ENCODE measurements around the gene ARHGDIB. TPM values are rescaled to one million over a fixed set of nuclear protein-coding genes. Genes with fewer than 3 reads are reported as not detected.

The ARHGDIB gene
- total RNA-seq, 1 experiment from 2014 or later = 1.2 TPM

DNA sequence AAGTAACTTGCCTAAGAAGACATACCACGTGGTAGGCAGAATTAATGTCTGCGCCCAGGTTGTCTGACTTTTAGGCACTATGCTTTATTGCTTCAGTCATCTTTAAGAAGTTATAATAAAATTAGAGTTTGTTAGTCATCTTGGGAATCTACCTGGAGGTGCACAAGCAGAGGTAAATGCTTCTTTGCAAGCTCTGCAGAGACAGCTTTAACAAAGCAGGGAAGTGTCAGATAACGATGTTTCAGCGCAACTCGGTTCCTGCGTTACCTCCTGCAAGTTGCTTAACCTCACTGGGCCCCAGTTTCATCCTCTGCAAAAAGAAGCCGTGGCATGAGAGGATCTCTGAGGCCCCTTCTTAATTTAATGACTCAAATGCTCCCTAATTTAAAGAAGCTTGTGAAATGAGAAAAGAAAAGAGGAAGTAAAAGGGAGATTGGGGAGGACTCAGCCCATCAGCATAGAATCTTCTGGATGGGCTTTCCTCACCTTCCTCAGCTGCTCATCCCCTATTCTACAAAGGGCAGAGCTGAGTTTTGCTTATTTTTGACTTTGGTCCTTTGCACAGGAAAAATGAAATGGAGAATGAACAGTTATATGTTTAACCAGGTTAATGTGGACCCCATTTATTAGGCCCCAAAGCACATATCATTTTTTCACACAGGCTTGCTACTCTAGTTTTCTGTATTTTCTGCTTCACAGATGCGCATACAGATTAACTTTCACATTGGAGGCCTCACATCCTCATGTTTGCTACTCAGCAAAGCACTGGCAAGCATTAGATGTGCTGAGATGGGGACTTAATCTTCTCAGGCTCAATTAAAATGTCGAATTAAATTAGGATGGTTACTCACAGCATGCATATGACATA lies 5.1 kb downstream of the ARHGDIB start:
- H3K4me3 ChIP-seq = no peak overlapping the region
- H3K9me3 ChIP-seq (replicated peaks) = no peaks in the 10 kb centered on the region
- DNase-seq = no peak
- no peaks in the 10 kb centered on the region for H3K36me3 ChIP-seq
- H3K27ac ChIP-seq = no peak overlapping the region
- H3K4me1 ChIP-seq = peaks cover 9% of the 10 kb centered on the region
- H3K27me3 ChIP-seq = no peaks in the 10 kb centered on the region

DNA sequence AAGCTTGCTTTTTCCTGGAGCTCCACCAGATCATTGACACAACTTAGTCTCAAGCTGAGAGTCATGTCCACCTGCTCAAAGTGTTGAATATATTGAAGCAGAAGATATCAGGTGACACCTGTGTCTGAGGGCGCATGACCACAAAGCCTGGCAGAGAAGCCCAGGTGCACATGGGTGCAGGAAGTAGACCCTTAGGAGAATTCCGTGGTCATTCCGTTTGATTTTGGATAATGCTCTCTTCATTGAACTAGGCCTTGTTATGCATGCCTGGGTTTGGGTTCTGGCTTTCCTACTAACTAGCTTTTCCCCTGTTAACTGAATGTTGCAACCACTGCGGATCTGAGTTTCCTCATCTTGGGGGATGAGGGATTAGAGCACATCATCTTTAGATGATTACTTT lies 7.1 kb downstream of the ARHGDIB start:
- Histone ChIP-seq H3K27ac (no peak overlapping the region), H3K4me3 (no peak overlapping the region), H3K36me3 (no peaks in the 10 kb centered on the region), H3K9me3 (replicated peaks) (no peaks in the 10 kb centered on the region), H3K4me1 (0 out of 2 replicates have a peak, but pooled peaks cover 3% of the 10 kb centered on the region), H3K27me3 (no peaks in the 10 kb centered on the region)
- DNase-seq = no peak

DNA sequence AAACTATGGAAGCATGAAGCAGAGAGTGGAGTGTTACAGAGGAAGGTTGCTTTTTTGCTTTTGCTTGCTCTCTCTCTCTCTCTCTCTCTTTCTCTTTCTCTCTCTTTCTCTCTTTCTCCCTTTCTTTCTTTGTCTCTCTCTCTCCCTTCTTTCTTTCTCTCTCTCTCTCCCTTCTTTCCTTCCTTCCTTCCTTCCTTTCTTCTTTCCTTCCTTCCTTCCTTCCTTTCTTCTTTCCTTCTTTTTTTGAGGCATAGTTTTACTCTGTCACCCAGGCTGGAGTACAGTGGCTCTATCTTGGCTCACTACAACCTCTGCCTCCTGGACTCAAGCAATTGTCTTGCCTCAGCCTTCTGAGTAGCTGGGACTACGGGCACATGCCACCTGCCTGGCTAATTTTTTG lies 7.6 kb downstream of the ARHGDIB start:
- no peak for DNase-seq
- H3K4me3 ChIP-seq = no peak overlapping the region
- H3K27me3 ChIP-seq = no peaks in the 10 kb centered on the region
- H3K4me1 ChIP-seq = 0 out of 2 replicates have a peak, but pooled peaks cover 6% of the 10 kb centered on the region
- H3K9me3 ChIP-seq (replicated peaks) = no peaks in the 10 kb centered on the region
- no peaks in the 10 kb centered on the region for H3K36me3 ChIP-seq
- no peak overlapping the region for H3K27ac ChIP-seq

DNA sequence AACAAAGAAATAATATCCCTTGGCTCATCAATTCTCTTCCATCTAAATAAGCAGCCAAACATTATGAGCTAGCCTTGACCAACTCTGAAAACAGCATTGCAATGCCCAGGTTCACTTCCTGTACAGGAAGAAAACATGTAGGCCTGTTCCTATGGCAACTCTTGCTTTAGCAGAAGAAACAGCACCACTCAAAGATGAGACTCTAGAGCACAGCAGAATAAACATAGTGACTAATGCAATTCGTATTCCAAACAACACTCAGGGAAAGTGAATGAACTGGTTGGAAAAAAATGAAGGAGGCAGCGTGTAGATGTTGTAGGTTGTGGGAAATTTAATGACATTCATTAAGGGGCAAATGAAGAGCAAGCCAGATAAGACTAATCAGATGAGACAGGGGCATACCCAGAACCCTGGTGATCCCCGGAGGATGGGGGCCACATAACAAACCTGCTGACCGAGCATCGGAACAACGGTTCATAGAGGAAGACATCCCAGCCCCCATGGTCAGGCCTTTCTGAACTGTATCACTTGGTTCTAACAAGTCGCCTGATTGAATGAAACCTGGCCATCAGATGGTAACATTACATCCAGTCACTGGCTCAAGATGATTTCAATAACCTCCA lies 9.0 kb downstream of the ARHGDIB start:
- Histone ChIP-seq H3K27ac (no peak overlapping the region), H3K9me3 (replicated peaks) (no peaks in the 10 kb centered on the region), H3K4me1 (0 out of 2 replicates have a peak, but pooled peaks cover 8% of the 10 kb centered on the region), H3K27me3 (no peaks in the 10 kb centered on the region), H3K36me3 (no peaks in the 10 kb centered on the region), H3K4me3 (no peak overlapping the region)
- no peak for DNase-seq

DNA sequence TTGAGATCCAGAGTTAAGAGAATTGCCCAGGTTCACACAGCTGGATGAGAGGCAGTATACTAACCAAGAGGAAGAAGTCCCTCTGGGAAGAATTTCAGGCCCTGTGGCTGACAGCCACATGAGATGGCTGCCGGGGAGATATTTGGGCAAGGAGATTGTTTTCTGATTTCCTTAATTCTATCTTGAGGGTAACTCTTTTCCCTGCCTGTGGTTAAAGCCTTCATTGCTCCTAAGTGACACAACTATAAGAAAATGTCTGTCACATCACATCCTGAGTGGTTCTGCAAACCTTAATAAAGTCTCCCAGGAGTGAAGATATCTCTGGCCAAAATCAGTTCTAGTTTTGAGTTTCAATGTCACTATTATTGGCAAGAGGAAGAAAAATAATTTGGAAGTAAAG lies 9.6 kb downstream of the ARHGDIB start:
- Histone ChIP-seq H3K9me3 (replicated peaks) (no peaks in the 10 kb centered on the region), H3K27ac (no peak overlapping the region), H3K36me3 (no peaks in the 10 kb centered on the region), H3K4me3 (no peak overlapping the region), H3K4me1 (0 out of 2 replicates have a peak, but pooled peaks cover 8% of the 10 kb centered on the region), H3K27me3 (no peaks in the 10 kb centered on the region)
- no peak for DNase-seq

DNA sequence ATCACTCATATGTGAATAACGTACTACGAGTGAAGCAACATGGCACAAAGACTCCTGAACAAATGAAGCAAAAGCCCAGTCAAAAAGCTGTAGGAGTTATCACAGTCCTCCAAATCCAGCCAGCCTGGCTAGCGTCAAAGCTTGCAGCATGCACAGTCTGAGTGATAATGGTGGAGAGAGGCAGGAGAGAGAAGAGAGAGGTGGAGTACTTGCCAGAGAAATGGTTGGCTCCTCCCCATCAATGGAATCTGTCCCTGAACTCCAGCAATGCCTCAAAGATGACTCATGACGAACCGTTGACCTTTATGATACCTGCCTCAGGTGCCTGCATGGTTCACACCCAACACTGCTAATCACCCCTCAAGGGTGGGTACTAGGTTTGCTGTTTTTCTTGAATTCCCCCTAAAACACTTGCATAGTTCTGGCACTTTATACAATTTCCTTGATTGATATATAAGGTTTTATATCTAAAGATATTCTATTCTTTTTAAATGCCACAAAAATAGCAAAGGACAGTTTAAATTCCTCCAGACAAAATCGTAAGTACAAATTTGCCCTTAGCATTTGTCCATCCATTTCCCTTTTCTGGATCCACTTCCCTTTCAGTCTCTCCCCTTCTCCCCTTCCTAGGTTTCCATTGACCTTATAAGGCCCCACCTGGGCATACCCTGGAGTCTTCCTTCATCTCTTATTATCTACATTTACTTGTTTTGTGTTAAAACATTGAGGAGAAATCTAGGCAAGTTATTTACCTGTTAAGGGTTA lies 10.2 kb downstream of the ARHGDIB start:
- H3K4me1 ChIP-seq = 0 out of 2 replicates have a peak, but pooled peaks cover 8% of the 10 kb centered on the region
- no peaks in the 10 kb centered on the region for H3K36me3 ChIP-seq
- no peak overlapping the region for H3K27ac ChIP-seq
- H3K9me3 ChIP-seq (replicated peaks) = no peaks in the 10 kb centered on the region
- H3K27me3 ChIP-seq = no peaks in the 10 kb centered on the region
- no peak for DNase-seq
- H3K4me3 ChIP-seq = no peak overlapping the region

DNA sequence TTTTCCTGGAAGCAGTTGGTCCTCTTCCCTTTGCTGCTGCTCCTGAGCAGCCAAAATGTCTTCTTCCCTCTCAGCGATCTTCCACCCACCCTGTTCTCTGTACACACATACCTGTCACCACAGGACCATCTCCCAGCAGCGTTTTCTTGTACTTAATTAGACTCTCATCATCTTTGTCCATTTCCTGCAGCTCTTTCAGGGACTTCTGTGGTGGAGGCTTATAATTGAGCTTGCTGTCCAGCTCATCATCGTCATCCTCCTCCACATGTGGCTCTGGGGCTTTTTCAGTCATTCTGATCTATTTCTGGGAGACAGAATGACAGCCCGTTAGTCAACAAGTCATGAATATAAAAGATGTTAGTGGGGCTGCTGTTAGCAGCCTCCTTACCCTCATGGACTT lies 11.0 kb downstream of the ARHGDIB start:
- Histone ChIP-seq H3K36me3 (no peaks in the 10 kb centered on the region), H3K4me3 (no peak overlapping the region), H3K9me3 (replicated peaks) (no peaks in the 10 kb centered on the region), H3K4me1 (0 out of 2 replicates have a peak, but pooled peaks cover 8% of the 10 kb centered on the region), H3K27me3 (no peaks in the 10 kb centered on the region), H3K27ac (no peak overlapping the region)
- no peak for DNase-seq

DNA sequence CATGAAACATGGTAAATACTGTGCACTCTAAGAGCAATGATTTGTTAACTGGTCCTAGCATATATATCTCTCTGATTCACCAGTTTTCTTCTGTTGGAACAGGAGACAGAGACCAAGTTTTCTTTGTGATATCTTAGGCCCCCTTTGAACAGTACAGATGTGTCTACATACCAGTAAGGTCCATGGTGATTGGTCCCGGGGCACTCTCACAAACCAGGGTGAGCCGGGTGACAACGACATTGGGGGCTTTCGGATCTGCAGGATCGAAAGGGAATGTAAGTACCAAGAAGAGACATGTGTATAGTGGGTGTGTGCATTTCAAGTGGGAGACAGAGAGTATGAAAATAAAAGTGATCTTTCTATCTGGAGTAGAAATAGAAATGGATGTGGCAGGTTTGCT lies 11.8 kb downstream of the ARHGDIB start:
- Histone ChIP-seq H3K9me3 (replicated peaks) (no peaks in the 10 kb centered on the region), H3K36me3 (no peaks in the 10 kb centered on the region), H3K27me3 (no peaks in the 10 kb centered on the region), H3K27ac (no peak overlapping the region), H3K4me3 (no peak overlapping the region), H3K4me1 (0 out of 2 replicates have a peak, but pooled peaks cover 8% of the 10 kb centered on the region)
- DNase-seq = no peak

DNA sequence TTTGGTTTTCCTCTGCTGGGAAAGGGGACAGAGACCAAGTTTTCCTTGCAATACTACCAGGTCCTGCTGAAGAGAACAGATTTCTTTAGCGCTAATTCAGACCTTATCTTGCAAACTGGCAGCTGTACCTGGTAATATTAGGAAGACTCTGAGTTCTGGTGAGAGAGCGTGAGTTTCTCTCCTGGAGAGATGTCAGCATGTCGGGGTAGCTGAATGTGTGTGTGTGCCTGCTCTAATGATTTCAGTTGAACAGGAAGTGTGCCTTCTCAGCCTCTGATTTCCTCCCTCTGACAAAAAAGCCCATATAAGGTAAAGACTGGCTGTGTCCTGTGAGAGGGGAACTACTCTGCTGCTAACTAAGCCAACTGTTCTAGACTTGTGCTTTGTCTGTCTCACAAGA lies 12.7 kb downstream of the ARHGDIB start:
- Histone ChIP-seq H3K36me3 (no peaks in the 10 kb centered on the region), H3K4me1 (0 out of 2 replicates have a peak, but pooled peaks cover 8% of the 10 kb centered on the region), H3K27me3 (no peaks in the 10 kb centered on the region), H3K9me3 (replicated peaks) (no peaks in the 10 kb centered on the region), H3K27ac (no peak overlapping the region), H3K4me3 (no peak overlapping the region)
- DNase-seq = peak; percentile 17 to 59

DNA sequence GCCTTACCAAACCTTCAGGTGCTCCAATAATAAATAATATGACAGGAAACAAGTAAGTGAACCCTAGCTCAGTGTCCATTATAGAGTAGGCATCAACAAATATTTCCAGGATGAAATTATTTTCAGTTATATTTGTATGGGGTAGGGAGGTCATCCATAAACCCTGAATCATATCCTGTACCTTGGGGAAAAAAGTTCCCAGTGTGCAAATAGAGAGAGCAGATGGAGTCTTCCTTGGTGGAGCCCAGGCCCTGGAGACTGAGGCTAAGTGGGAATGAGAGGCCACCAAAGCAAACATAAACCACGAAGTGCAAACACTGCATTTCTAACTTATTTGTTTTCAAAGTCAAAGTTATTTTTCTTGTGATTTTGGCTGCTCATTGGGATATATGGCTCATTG lies 14.5 kb downstream of the ARHGDIB start:
- no peak for DNase-seq
- H3K27ac ChIP-seq = no peak overlapping the region
- H3K36me3 ChIP-seq = no peaks in the 10 kb centered on the region

DNA sequence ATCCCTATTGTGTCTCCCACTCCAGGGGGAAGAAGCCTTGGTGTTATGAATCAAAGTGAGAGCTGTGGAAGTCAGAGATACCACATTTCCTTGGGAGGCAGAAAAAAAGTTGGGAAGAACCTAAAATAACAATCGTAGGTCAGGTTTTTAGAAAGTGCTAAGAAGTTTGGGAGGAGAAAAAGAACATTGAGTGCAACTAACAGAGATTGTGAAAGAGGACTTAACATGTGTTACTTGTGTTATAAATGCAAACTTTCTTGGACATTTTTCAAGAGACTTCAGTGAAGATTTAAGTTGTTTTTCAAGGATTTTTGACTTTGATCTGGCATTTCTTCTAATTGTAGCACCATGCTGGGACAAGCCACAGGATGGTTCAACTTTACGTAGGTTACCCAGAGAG lies 15.2 kb downstream of the ARHGDIB start:
- Histone ChIP-seq H3K27me3 (no peaks in the 10 kb centered on the region), H3K9me3 (replicated peaks) (no peaks in the 10 kb centered on the region), H3K27ac (no peak overlapping the region), H3K36me3 (no peaks in the 10 kb centered on the region), H3K4me3 (no peak overlapping the region), H3K4me1 (0 out of 2 replicates have a peak, but pooled peaks cover 6% of the 10 kb centered on the region)
- DNase-seq = no peak

More for the DNA sequence above, 14.5 kb downstream of the ARHGDIB start:
- 0 out of 2 replicates have a peak, but pooled peaks cover 8% of the 10 kb centered on the region for H3K4me1 ChIP-seq
- no peak overlapping the region for H3K4me3 ChIP-seq
- no peaks in the 10 kb centered on the region for H3K27me3 ChIP-seq
- H3K9me3 ChIP-seq (replicated peaks) = no peaks in the 10 kb centered on the region

DNA sequence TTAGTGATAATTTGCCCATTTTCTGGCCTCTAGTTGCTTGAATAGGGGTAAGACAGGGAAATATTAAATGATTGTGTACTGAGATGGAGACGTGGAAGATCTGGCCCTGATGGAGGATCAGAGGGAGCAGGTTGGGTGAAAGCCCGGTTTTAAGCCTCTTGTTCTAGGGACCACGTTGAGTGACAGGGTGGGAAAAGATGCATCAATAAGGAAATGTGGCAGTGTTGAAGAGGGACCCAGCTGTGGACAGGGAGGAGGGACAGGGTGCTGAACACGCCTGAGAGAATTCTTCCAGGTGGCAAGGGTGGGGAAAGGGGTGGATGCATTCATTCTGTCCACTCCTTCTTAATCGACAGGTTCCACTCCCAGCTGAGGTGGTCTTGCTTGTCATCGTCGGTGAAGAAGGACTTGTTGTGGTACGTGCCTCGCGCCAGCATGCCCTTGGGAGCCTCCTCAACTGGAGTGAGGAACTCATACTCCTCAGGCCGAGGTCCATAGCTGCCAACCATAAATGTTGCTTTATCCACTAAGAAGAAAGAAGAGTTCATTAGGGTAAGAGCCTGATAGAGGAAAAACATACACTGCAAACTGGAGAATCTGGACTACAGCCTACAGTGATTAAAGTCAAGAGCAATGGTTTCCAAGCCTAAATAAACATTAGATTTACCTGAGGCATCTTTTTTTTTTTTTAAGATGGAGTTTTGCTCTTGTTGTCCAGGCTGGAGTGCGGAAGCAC lies 19.0 kb downstream of the ARHGDIB start:
- Histone ChIP-seq H3K27ac (no peak overlapping the region), H3K4me3 (no peak overlapping the region), H3K27me3 (no peaks in the 10 kb centered on the region), H3K9me3 (replicated peaks) (no peaks in the 10 kb centered on the region), H3K36me3 (no peaks in the 10 kb centered on the region), H3K4me1 (no peaks in the 10 kb centered on the region)
- no peak for DNase-seq

DNA sequence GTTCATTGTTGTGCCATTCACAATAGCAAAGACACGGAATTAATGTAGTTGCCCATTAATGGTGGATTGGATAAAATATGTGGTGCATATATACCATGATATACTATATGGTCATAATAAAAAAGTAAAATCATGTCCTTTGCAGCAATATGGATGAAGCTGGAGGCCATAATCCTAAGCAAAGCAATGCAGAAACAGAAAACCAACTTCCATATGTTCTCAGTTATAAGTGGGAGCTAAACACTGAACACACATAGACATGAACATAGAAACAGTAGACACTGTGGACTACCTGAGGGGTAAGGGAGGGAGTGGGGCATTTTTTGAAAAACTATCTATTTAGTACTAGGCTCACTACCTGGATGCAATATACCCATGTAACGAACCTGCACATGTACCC lies 20.0 kb downstream of the ARHGDIB start:
- Histone ChIP-seq H3K4me3 (no peak overlapping the region), H3K4me1 (no peaks in the 10 kb centered on the region), H3K9me3 (replicated peaks) (no peaks in the 10 kb centered on the region), H3K27me3 (no peaks in the 10 kb centered on the region), H3K36me3 (no peaks in the 10 kb centered on the region), H3K27ac (no peak overlapping the region)
- DNase-seq = no peak

DNA sequence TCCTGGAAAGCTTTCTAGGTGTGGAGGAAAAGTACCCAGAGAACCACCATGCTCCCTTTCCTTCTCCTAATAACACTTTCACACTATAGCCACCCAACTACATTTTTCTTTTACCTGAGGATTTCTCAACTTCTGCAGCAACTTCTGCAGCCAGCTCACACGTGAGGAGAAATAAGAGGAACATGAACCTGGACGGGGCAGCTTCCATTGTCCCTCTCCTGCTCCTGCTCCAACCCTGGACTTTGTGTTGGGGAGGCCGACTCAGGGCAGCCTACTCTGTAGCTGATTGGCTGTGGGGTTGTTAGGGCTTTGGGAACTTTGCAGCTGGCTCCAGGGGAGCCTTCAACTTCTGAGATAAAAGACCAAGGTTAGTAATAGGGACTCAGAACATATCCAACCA lies 23.1 kb downstream of the ARHGDIB start, which contains the start of gene ERP27:
TSS of gene ERP27 (minus strand) at position 237 of the 400 bp plus-strand sequence. CDS start at position 208, 29 bp downstream.
- H3K27ac ChIP-seq = no peak within 1 kb of the TSS
- H3K9me3 ChIP-seq (replicated peaks) = no peaks in the 10 kb centered on the region
- H3K36me3 ChIP-seq = no peaks in the 10 kb centered on the region
- H3K4me3 ChIP-seq = no peak within 1 kb of the TSS
- no peaks in the 10 kb centered on the region for H3K27me3 ChIP-seq
- no peaks in the 10 kb centered on the region for H3K4me1 ChIP-seq
- no peak for DNase-seq

Data from SJCRH30 (cell line).